Right atrium auricular region (tissue), 2 donors: ENCODE data around the gene CALM1. TPM values are rescaled to one million over a fixed set of nuclear protein-coding genes. Genes with fewer than 3 reads are reported as not detected.

Experiments
- DNase-seq: peaks from one replicate; pipeline ENCODE4 v3.0.0-alpha.2; 2019; ENCODE audit warnings: low spot score
- H3K27ac ChIP-seq, 2 donors: fragments of 200-600 bp; sonication (generic); 1 replicate in 1 of 2; 2 replicates in 1 of 2; pipeline ENCODE4 v1.5.1; 2016 to 2019
- H3K27me3 ChIP-seq, 2 donors: fragments of 200-600 bp; sonication (generic); one replicate each; pipeline versions ENCODE4 v1.5.1 to v1.6.0; 2017 to 2019
- H3K36me3 ChIP-seq: fragments of 200-600 bp; sonication (generic); one replicate; pipeline ENCODE4 v1.5.1; 2016
- H3K4me1 ChIP-seq, 2 donors: fragments of 200-600 bp; sonication (generic); one replicate each; pipeline versions ENCODE4 v1.5.1 to v1.6.0; 2017 to 2019
- H3K4me3 ChIP-seq, 2 donors: fragments of 200-600 bp; sonication (generic); 1 replicate in 1 of 2; 2 replicates in 1 of 2; pipeline ENCODE4 v1.5.1; 2017 to 2019; ENCODE audit warnings: mild to moderate bottlenecking in 1 of 2, moderate library complexity in 1 of 2
- H3K9me3 ChIP-seq, 2 donors: fragments of 200-600 bp; sonication (generic); one replicate each; pipeline ENCODE4 v1.5.1; 2019
- total RNA-seq, 2 donors: library from RNA; depleted of rRNA; stranded (reverse); fragments of >200 nt; gene quantifications; one replicate each; pipeline ENCODE4 v1.1.0, GENCODE V29; 2016
- TF ChIP-seq, protein P1 (sequence below), 2 donors: fragments of 200-600 bp; sonication (generic); IDR thresholded peaks; one replicate each; pipeline ENCODE4 v1.5.1; 2019; ENCODE audit warnings: antibody characterized with exemption in 2 of 2

Gene CALM1
- total RNA-seq, 2 donors from 2014 or later = 409 to 443 TPM

DNA sequence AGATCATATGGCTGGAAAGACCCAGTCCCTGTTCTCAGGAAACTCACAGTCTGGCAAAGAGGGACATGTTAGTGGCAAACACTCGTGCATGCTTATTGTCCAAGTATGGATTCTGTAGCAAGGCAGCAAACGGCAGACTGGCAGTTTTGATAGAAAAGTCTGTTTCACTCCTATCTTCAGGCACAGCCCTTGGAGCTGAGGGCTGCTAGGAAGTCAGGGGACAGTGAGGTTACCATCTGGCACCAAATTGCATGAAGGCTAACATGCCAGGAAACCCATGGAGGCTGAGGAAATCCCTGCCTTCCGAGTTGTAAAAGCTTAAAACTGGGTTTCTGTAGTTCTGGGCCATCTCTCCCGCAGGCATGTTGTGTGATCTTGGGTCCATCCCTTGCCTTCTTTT lies 32.9 kb downstream of the CALM1 start:
- no peak for DNase-seq
- Histone ChIP-seq H3K27me3 (no peaks in the 10 kb centered on the region), H3K4me3 (no peak overlapping the region), H3K4me1 (peaks cover 0 to 17% of the 10 kb centered on the region in 2 donors), H3K36me3 (no peaks in the 10 kb centered on the region), H3K27ac (no peak overlapping the region), H3K9me3 (no peaks in the 10 kb centered on the region)
- TF ChIP-seq, protein P1, sequence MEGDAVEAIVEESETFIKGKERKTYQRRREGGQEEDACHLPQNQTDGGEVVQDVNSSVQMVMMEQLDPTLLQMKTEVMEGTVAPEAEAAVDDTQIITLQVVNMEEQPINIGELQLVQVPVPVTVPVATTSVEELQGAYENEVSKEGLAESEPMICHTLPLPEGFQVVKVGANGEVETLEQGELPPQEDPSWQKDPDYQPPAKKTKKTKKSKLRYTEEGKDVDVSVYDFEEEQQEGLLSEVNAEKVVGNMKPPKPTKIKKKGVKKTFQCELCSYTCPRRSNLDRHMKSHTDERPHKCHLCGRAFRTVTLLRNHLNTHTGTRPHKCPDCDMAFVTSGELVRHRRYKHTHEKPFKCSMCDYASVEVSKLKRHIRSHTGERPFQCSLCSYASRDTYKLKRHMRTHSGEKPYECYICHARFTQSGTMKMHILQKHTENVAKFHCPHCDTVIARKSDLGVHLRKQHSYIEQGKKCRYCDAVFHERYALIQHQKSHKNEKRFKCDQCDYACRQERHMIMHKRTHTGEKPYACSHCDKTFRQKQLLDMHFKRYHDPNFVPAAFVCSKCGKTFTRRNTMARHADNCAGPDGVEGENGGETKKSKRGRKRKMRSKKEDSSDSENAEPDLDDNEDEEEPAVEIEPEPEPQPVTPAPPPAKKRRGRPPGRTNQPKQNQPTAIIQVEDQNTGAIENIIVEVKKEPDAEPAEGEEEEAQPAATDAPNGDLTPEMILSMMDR (IDR thresholded peaks at IDR 0.05) = no peak

- H3K27me3 ChIP-seq = no peaks in the 10 kb centered on the region
- TF ChIP-seq, protein P1 (IDR thresholded peaks at IDR 0.05) = no peak
- H3K36me3 ChIP-seq = no peaks in the 10 kb centered on the region
- H3K4me3 ChIP-seq = no peak overlapping the region
- H3K27ac ChIP-seq = no peak overlapping the region
- H3K9me3 ChIP-seq = no peaks in the 10 kb centered on the region
- no peak for DNase-seq
- H3K4me1 ChIP-seq = no peaks in the 10 kb centered on the region
Measured at GRCh38 chr14:90434370-90435020, 37.7 kb downstream of the CALM1 start.

DNA sequence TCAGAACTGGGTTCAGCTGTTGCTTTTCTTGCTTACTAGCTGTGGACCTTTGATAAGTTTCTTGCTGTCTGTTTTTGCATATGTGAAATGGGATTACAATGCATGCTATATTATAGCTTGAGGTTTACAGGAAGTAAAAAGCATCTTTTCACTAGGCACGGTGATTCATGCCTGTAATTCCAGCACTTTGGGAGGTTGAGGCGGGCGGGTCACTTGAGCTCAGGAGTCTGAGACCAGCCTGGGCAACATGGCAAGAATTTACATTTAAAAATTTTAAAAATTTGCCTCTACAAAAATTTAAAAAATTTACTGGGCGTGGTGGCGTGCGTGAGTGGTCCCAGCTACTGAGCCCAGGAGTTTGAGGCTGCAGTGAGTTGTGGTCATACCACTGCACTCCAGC lies 42.0 kb downstream of the CALM1 start:
- TF ChIP-seq, protein P1 (IDR thresholded peaks at IDR 0.05) = no peak
- Histone ChIP-seq H3K27ac (no peak overlapping the region), H3K4me1 (no peaks in the 10 kb centered on the region), H3K36me3 (no peaks in the 10 kb centered on the region), H3K4me3 (no peak overlapping the region), H3K9me3 (no peaks in the 10 kb centered on the region), H3K27me3 (no peaks in the 10 kb centered on the region)
- DNase-seq = no peak

DNA sequence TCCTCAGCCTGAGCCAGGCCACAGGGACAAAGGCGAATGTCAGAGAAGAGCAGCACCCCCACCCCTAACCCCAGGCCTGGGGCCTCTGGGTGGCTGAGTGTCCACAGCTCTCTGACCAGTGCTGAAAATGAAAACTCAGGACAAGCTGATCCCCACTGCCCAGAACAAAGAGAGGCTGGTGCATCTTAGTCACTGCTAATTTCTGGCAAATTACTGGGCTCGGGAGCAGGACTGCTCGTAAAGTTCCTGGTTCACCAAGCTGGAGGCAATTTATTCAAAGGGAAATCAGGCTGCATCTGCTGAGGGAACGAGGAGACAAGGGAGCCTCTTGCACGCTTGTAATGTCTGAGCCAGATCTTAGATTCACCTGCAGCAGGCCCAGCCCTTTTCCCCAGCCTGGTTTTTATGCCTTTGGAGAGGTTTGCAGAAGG lies 43.2 kb downstream of the CALM1 start:
- Histone ChIP-seq H3K27ac (no peak overlapping the region), H3K4me3 (no peak overlapping the region), H3K4me1 (no peaks in the 10 kb centered on the region), H3K9me3 (no peaks in the 10 kb centered on the region), H3K27me3 (no peaks in the 10 kb centered on the region), H3K36me3 (no peaks in the 10 kb centered on the region)
- no peak for DNase-seq
- TF ChIP-seq, protein P1 (IDR thresholded peaks at IDR 0.05) = no peak

DNA sequence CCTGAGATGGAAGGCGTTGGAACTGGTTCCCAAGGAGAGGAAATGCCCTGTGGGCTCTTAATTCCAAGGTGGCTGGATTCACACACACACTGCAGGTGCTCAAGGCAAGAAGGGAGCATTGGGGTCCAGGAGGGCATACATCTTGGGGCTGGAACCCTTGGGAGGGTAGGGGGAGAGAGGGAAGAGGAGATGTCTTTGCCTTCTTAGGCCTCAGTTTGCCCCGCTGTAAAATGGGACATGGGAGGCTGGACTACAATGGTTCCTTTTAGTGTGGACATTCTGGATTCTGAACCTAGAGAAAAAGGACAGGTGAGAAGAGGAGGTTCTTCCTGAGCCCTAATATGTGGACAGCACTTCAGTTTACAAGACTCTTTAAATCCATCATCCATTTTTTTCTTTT lies 43.8 kb downstream of the CALM1 start:
- TF ChIP-seq, protein P1 (IDR thresholded peaks at IDR 0.05) = no peak
- Histone ChIP-seq H3K36me3 (no peaks in the 10 kb centered on the region), H3K4me3 (no peak overlapping the region), H3K27me3 (no peaks in the 10 kb centered on the region), H3K27ac (no peak overlapping the region), H3K4me1 (no peaks in the 10 kb centered on the region), H3K9me3 (no peaks in the 10 kb centered on the region)
- DNase-seq = no peak

DNA sequence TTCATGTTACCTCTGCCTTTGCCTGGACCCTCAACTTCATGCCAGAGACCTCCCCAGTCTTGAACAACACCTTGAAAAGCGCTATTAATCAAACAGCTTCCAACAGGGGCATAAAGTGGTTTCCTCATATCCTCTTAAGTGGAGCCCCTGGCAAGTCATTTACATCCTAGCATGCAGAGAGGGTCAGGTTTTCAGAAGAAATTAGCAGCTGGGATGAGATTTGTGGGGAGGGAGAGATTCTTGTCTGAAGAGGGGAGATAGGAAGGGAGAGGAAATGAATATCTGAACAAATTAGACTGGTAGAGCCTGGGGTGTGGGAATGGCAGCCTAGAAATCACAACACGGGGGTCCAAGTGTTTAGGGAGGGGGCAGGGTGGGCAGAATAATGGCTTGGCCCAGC lies 45.6 kb downstream of the CALM1 start:
- DNase-seq = no peak
- no peak overlapping the region for H3K4me3 ChIP-seq
- TF ChIP-seq, protein P1 (IDR thresholded peaks at IDR 0.05) = no peak
- H3K27ac ChIP-seq = no peak overlapping the region
- no peaks in the 10 kb centered on the region for H3K4me1 ChIP-seq
- H3K27me3 ChIP-seq = no peaks in the 10 kb centered on the region
- H3K36me3 ChIP-seq = no peaks in the 10 kb centered on the region
- peaks cover 0 to 5% of the 10 kb centered on the region in 2 donors for H3K9me3 ChIP-seq
